Psoas muscle (tissue), 8 donors: ENCODE data around the gene RPLP2. TPM values are rescaled to one million over a fixed set of nuclear protein-coding genes. Genes with fewer than 3 reads are reported as not detected.

Experiments used
- ATAC-seq, 4 donors: fragments of 200-7000 bp; cut with Tn5 transposase; one replicate each; pipeline ENCODE4 v1.9.1; 2020; ENCODE audit warnings: moderate library complexity in 3 of 4, mild to moderate bottlenecking in 2 of 4
- DNase-seq, 2 donors: peaks; one replicate each; pipeline ENCODE4 v3.0.0-alpha.2; 2020
- H3K27ac ChIP-seq: fragments of 200-600 bp; one replicate; pipeline ENCODE4 v1.8.0; 2022
- H3K27me3 ChIP-seq, 3 donors: fragments of 200-600 bp in 1 of 3; one replicate each; pipeline versions ENCODE4 v1.6.1 to v1.8.0; 2013 to 2022; ENCODE audit warnings: low read length in 2 of 3, mild to moderate bottlenecking in 2 of 3, moderate library complexity in 1 of 3; ENCODE audit not compliant: insufficient read depth in 3 of 3
- H3K36me3 ChIP-seq, 2 donors: fragments of 200-600 bp in 1 of 2; one replicate each; pipeline versions ENCODE4 v1.6.1 to v1.8.0; 2013 to 2022; ENCODE audit warnings: low read depth in 1 of 2, mild to moderate bottlenecking in 1 of 2, moderate library complexity in 1 of 2; ENCODE audit not compliant: insufficient read depth in 1 of 2
- H3K4me1 ChIP-seq: fragments of 200-600 bp; one replicate; pipeline ENCODE4 v1.8.0; 2022
- H3K4me3 ChIP-seq: fragments of 200-600 bp; one replicate; pipeline ENCODE4 v1.8.0; 2022; ENCODE audit warnings: mild to moderate bottlenecking
- H3K9me3 ChIP-seq: fragments of 200-600 bp; one replicate; pipeline ENCODE4 v1.8.0; 2022
- WGBS, 3 donors: extraction: QIAGEN DNeasy Blood & Tissue Kit; methylation state at CpG; one replicate each; pipeline versions ENCODE4 v1.1.6 to v1.1.7; 2013; 5-methylcytosine and 5-hydroxymethylcytosine counted together
- intact Hi-C, 2 donors: fragments of 100-400 bp; cut with DNase I; formaldehyde crosslinking; loops; one replicate each; pipeline versions ENCODE4 v1.11.0 to v1.14.2; 2022
- polyA plus RNA-seq, 3 donors: library from polyadenylated mRNA; stranded (reverse); fragments of 200-250 nt; gene quantifications; one replicate each; pipeline ENCODE4 v1.2.3, GENCODE V29; 2013
- total RNA-seq, 4 donors: library from RNA; stranded (reverse); fragmentation: NEBNext Ultra II Directional in 2 of 4; extraction: Animal tissue kit (Norgen Biotek cat#: 25700) in 2 of 4; gene quantifications; one replicate each; pipeline versions ENCODE4 v1.2.1 to v1.2.4, GENCODE V29; 2021 to 2023
- TF ChIP-seq, protein P1 (sequence below): fragments of 200-600 bp; IDR thresholded peaks from one replicate; pipeline ENCODE4 v1.8.0; 2022; ENCODE audit warnings: antibody characterized with exemption
- donor health status: healthy with polysubstance abuse.
- donor health status: DM: no; HTN: no; CAD: no; lungs with moderate emphysema.
- donor health status: Bipolar disorder and iron deficiency.
- donor health status: healthy.
- donor health status: DM: yes; HTN: yes; CAD: no.
- donor health status: DM: no; HTN: no; CAD: no.
- donor health status: DM: no; HTN: no; CAD: no.
- donor health status: DM: yes; HTN: yes; CAD: no.

RPLP2 gene
- total and polyA plus RNA-seq, 7 donors: 779 to 1,781 (median 1,246) TPM

DNA sequence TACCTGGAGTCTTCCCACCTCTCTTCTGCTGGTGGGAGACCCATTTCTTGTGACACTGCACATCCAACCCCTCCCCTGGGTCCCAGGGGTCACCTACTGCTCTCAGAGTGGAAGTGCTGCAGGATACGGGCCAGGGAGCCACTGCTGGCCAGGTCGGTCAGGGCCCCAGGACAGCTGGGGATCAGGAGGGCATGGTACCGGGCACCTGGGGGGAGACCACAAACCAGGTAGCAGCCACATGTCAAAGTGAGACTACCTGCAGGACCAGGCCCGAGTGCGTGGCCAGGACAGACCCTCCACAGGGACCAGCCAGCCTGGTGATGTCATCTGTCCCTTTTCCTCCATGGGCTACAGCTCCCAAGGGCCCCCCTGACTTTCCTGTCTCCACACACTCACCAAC lies 36.3 kb upstream of the RPLP2 start:
- Histone ChIP-seq H3K36me3 (peaks cover 0 to 65% of the 10 kb centered on the region in 2 donors), H3K9me3 (no peaks in the 10 kb centered on the region), H3K27ac (no peak overlapping the region), H3K4me3 (no peak overlapping the region), H3K27me3 (no peaks in the 10 kb centered on the region), H3K4me1 (peaks cover 23% of the 10 kb centered on the region)
- ATAC-seq: no peak
- DNase-seq: no peak
- TF ChIP-seq, protein P1, sequence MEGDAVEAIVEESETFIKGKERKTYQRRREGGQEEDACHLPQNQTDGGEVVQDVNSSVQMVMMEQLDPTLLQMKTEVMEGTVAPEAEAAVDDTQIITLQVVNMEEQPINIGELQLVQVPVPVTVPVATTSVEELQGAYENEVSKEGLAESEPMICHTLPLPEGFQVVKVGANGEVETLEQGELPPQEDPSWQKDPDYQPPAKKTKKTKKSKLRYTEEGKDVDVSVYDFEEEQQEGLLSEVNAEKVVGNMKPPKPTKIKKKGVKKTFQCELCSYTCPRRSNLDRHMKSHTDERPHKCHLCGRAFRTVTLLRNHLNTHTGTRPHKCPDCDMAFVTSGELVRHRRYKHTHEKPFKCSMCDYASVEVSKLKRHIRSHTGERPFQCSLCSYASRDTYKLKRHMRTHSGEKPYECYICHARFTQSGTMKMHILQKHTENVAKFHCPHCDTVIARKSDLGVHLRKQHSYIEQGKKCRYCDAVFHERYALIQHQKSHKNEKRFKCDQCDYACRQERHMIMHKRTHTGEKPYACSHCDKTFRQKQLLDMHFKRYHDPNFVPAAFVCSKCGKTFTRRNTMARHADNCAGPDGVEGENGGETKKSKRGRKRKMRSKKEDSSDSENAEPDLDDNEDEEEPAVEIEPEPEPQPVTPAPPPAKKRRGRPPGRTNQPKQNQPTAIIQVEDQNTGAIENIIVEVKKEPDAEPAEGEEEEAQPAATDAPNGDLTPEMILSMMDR: no peak
- WGBS, 3 donors: 78 to 90% (median 81%) methylated on average over 5 of the region's 5 CpGs
- intact Hi-C loops: no loop called here

DNA sequence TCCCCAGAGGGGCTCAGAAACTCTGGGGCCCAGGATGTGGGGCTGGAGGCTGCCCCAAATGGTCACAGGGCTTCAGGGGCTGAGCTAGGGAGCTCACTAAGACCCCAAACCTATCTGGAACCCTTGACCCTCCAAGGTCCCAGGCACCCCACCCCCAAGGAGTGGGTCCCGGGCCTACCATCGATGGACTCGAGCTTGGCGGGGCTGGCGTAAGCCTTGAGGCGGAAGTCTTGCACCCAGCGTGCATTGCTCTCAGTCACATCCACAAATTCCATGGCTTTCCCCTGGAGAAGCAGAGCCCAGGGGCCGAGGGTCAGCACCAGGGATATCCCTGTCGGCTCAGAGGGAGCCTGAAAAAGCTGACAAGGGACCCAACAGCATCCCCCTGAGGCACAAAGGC lies 35.9 kb upstream of the RPLP2 start:
- Histone ChIP-seq H3K27ac (no peak overlapping the region), H3K4me1 (peaks cover 25% of the 10 kb centered on the region), H3K9me3 (no peaks in the 10 kb centered on the region), H3K27me3 (no peaks in the 10 kb centered on the region), H3K36me3 (peaks cover 0 to 62% of the 10 kb centered on the region in 2 donors), H3K4me3 (no peak overlapping the region)
- intact Hi-C loops: no loop called here
- ATAC-seq: no peak
- TF ChIP-seq, protein P1: no peak
- DNase-seq: no peak
- 86 to 90% (median 86%) methylated on average over 9 of the region's 9 CpGs for WGBS, 3 donors

DNA sequence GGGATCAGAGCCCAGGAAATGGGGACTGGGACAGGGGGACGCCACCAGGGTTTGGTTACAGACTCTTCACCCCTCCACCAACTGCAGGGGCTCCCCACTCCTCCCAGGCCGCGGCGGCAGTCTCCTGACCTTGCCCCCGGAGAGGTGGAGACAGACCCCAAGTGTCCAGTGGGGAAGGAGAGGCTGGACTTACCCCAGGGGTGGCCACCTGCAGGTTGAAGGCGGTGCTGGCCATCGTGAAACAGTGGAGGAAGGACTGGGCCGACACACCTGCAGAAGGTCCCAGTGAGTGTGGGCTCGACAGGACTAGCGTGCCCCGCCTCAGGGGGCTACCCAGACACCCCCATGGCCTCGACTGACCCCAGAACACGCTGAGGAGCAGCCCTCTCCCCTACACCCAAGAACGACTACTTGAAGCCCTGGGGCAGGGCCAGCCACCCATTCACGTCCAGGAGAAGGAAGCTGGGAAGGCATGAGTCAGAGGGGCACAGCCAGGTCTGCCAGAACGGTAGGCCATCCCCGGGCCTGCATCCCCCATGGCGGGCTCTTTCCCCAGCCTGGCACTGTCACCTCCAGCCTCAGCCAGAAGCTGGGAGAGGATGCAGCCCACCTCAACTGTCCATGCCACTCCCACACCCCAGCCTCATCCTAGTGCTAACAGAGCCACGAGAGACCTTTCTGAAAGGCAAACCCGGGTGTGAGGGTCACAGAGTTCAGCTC lies 34.7 kb upstream of the RPLP2 start:
- Histone ChIP-seq H3K27me3 (no peaks in the 10 kb centered on the region), H3K27ac (no peak overlapping the region), H3K4me3 (no peak overlapping the region), H3K4me1 (peaks cover 25% of the 10 kb centered on the region), H3K36me3 (peaks cover 0 to 52% of the 10 kb centered on the region in 2 donors), H3K9me3 (no peaks in the 10 kb centered on the region)
- ATAC-seq (no peak), DNase-seq (peak in 1 of 2 donors; percentile 31)
- TF ChIP-seq, protein P1: no peak
- 66 to 70% (median 69%) methylated on average over 19 to 20 of the region's 20 CpGs for WGBS, 3 donors
- intact Hi-C loops: no loop called here

DNA sequence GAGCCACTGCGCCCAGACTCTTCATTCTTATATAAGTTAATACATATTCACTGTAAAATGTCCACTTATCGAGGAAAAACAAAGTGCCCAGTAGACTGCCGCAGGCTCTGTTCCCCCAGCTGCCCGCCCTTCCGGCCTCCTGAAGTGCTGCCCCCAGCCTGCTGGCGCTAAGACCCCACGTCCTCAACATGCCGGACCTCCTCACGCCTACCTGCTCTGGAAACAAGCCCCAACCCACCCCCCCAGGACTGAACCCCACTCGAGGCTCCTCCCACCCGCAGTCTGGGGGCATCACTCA lies 33.6 kb upstream of the RPLP2 start:
- TF ChIP-seq, protein P1: no peak
- H3K4me1 ChIP-seq: peaks cover 25% of the 10 kb centered on the region
- ATAC-seq: no peak

More for the DNA sequence above, 33.6 kb upstream of the RPLP2 start:
- H3K9me3 ChIP-seq: no peaks in the 10 kb centered on the region
- intact Hi-C loops: no loop called here
- H3K36me3 ChIP-seq: peaks cover 0 to 46% of the 10 kb centered on the region in 2 donors
- peak overlapping the region; percentile 98 for H3K4me3 ChIP-seq
- H3K27ac ChIP-seq: no peak overlapping the region
- no peak for DNase-seq
- WGBS, 3 donors: 38 to 51% (median 45%) methylated on average over 11 of the region's 11 CpGs
- H3K27me3 ChIP-seq: no peaks in the 10 kb centered on the region
